HG03159 (cell line): ENCODE results near the gene CLVS2.

Experiments
- ATAC-seq: cut with Tn5 transposase; IDR thresholded peaks from one replicate; pipeline ENCODE4 v1.9.1; 2021; ENCODE audit warnings: mild to moderate bottlenecking, moderate library complexity; ENCODE audit not compliant: unreplicated experiment

CLVS2 gene

DNA sequence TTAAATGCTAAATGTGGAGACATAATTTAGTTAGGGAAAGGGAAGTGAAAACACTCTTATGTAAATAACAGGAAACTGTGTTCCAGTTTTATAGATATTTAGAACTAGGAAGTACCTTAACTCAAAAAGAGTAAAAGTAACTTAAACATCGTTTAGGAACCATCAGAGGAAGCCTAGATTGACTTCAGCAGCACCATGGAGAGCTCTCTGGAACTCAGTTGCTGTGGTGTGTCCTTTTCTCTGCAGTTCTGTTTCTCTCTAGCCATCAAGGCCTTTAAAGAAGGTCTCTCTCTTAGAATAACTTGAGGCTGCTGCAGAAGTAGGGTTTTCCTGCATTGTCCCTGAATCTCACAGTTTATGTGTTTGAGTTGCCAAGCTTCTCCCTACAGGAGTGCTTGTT lies 26.9 kb downstream of the CLVS2 start:
- ATAC-seq: no peak

- no peak for ATAC-seq
Measured at GRCh38 chr6:123024976-123025375, 28.9 kb downstream of the CLVS2 start.

- no peak for ATAC-seq
Measured at GRCh38 chr6:123027408-123027807, 31.4 kb downstream of the CLVS2 start.

DNA sequence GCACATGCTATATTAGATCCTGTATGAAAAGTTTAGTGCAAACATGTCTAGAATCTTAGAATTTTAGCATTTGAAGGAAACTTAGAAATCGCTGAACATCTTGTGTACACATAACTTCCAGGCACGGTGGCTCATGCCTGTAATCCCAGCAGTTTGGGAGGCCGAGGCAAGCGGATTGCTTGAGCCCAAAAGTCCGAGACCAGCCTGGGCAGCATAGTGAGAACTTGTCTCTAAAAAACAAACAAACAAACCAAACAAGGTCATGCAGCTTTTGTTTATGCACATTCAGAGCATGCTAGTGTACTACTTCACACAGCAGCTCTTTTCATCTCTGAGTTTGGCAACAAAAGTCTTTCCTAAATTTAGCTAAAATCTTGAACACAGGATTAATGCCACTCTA lies 32.2 kb downstream of the CLVS2 start:
- ATAC-seq: no peak

GRCh38 chr6:123030282-123030681 lies 34.2 kb downstream of the CLVS2 start:
- ATAC-seq: no peak

- ATAC-seq: no peak
Measured at GRCh38 chr6:123036648-123037047, 40.6 kb downstream of the CLVS2 start.

DNA sequence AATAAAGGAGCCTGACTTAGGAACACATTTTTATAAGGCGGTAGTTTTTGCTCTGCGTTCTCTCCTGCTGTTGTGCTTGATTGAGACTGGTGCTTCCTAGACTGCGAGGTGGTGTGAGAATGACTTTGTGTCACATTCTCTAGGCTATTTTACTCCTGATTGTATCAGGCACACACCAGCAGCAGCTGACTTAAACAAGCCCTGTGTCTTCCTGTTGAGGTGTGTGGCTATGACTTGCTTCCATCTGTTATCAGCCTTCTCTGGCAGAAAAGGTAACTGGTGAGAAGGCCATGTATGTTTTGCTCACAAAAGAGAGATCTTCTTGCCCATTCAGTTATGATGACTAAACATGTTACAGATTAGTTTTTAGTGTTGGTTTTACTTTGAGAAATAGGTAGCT lies 43.4 kb downstream of the CLVS2 start:
- ATAC-seq: no peak

GRCh38 chr6:123042401-123042800 lies 46.4 kb downstream of the CLVS2 start:
- ATAC-seq: no peak

- no peak for ATAC-seq
Measured at GRCh38 chr6:123044341-123044860, 48.4 kb downstream of the CLVS2 start.

DNA sequence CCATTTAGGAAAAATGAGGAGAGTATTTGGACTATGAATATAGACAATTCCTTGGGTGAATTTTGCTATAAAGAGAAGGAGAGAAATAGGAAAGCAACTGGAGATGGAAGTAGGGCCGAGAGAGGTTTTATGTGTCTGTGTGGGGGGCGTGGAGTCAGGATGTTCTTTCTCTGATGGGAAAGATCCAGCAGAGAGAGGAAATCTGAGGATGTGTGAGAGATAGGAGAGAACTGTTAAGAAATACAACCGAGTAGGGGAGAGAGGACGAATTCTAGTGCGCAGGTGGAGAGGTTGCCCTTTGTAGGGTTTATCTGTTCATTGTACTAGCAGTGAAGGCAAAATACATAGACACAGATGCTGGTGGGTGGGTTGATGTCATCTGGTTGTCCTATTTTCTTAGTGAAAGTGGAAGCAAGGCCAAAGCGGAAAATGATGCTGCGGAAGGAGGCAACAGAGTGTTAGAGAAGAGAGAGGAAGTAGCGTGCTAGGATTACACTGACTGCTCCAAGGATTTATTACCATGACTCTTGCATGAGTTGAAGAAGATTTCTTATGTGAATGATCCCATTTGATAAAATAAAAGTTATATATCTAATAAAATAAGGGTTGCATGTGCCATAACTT lies 57.7 kb downstream of the CLVS2 start:
- no peak for ATAC-seq

GRCh38 chr6:123055256-123055655 lies 59.2 kb downstream of the CLVS2 start:
- no peak for ATAC-seq

DNA sequence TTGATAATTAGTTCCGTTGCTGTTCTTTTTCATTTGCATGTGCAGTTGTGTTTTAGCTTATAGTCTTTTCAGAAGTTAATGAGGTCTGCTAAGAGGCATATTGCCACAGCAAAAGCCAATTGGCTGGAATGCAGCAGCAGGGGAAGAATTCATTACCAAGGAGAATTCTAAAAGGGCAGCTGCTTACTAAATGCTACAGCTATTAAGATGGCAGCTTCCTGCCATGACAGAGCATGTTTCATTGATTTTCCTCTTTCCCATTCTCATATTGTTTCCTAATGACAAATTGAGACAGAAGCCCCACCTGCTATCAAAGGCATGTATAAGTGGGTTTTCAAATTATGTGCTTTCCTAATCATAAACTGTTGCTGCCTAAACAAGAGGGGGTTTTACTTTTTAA lies 66.6 kb downstream of the CLVS2 start:
- ATAC-seq: no peak

DNA sequence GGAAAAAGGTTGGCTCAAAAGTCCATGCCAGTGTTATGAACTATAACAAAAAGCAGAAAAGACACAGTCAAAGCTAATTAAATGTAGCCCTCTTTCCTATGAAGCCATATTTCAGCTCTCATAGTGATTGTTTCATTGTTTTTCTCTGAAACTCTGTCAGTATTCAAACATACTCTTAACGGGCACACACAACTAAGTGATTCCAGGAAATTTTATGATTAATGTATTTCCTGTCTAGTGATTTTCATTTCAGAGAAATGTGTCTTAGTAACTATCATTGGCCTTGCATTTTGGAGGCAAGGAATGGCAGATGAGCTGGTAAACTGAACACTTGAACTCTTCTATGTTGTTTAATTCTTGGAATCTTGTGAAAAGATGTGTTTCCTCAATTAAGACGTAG lies 68.0 kb downstream of the CLVS2 start:
- ATAC-seq: no peak

GRCh38 chr6:123074616-123075015 lies 78.6 kb downstream of the CLVS2 start:
- ATAC-seq: no peak

DNA sequence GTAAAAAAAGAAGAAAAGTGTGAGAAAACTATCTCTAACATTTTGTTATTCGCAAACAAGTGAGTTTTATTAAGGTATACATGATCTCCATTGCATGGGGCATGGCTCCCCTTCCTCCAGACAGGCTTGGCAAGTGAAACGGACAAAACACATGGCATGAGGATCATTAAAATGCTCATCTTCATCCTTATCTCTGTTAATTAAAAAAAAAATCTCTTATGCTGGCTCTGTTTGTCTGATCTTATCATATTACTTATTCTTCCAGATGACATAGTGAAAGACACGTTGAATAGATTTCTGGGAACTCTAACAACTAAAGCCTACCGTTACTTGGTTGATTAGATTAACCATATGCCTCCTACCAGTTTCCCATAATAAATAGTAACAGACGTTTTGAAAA lies 89.4 kb downstream of the CLVS2 start:
- ATAC-seq: no peak

GRCh38 chr6:123089226-123089625 lies 93.2 kb downstream of the CLVS2 start:
- ATAC-seq: no peak

- no peak for ATAC-seq
Measured at GRCh38 chr6:123091091-123091895, 95.3 kb downstream of the CLVS2 start.

DNA sequence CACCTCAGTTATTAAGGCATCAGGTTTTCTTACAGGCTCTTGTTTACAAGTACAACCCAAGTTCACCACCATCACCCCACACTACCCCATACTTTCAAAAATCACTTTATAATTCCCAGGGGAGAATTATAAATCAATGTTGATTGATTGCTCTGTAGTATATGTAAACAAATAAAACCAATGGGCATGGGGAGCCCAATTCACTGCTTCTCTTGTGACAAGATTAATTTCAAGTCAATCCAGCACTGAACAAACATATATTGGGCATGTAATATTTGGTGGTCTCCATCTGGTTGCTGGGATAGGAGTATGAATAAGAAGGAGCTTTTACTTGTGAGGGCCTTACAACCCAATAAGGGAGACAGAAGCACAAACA lies 95.8 kb downstream of the CLVS2 start:
- ATAC-seq: no peak

- ATAC-seq: no peak
Measured at GRCh38 chr6:123094795-123095194, 98.8 kb downstream of the CLVS2 start.

DNA sequence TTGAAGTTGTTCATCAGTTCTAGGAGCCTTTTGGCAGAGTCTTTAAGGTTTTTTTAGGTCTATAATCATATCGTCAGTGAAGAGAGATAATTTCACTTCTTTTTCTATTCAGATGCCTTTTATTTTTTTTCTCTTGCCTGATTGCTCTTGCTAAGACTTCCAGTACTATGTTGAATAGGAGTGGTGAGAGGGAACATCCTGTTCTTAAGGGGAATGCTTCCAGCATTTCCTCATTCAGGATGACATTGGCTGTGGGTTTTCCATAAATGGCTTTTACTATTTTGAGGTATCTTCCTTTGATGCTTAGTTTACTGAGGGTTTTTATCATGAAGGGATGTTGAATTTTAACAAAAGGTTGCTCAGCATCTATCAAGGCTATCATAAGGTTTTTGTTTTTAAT lies 109.5 kb downstream of the CLVS2 start:
- no peak for ATAC-seq

GRCh38 chr6:123116370-123116769 lies 120.3 kb downstream of the CLVS2 start:
- ATAC-seq: no peak

GRCh38 chr6:123117145-123117908 lies 121.3 kb downstream of the CLVS2 start:
- no peak for ATAC-seq
